EL (cell line): ENCODE data around the gene IFIT1B.
"Not testable (repeated sequence)": the region's sequence is repeated elsewhere in the genome, so short reads cannot be mapped to it uniquely, and the experiment has no call there.

Experiments
- DNase-seq: peaks from one replicate; pipeline ENCODE4 v3.0.0-alpha.2; 2016

The IFIT1B gene

GRCh38 chr10:89384474-89385340 is 6.9 kb downstream of the IFIT1B start:
- DNase-seq: no peak

GRCh38 chr10:89388806-89389205 is 10.9 kb downstream of the IFIT1B start:
- no peak for DNase-seq

GRCh38 chr10:89389254-89389653 is 11.4 kb downstream of the IFIT1B start:
- DNase-seq: peak; percentile 49

GRCh38 chr10:89390476-89391225 is 12.8 kb downstream of the IFIT1B start:
- DNase-seq: no peak

GRCh38 chr10:89391226-89391576 is 13.3 kb downstream of the IFIT1B start:
- DNase-seq: not testable (repeated sequence)

- peak; percentile 93 for DNase-seq
Measured at GRCh38 chr10:89391907-89392756, 14.3 kb downstream of the IFIT1B start, which contains the start of gene IFIT1. TSS of gene IFIT1 (plus strand) at chr10:89392623. CDS start at chr10:89392713, 90 bp downstream.

GRCh38 chr10:89392974-89393373 is 15.1 kb downstream of the IFIT1B start:
- DNase-seq: peak; percentile 52

GRCh38 chr10:89393898-89394297 is 16.0 kb downstream of the IFIT1B start:
- DNase-seq: no peak

GRCh38 chr10:89395141-89395540 is 17.3 kb downstream of the IFIT1B start:
- DNase-seq: no peak

GRCh38 chr10:89398003-89398749 is 20.3 kb downstream of the IFIT1B start:
- DNase-seq: peak; percentile 76

- no peak for DNase-seq
Measured at GRCh38 chr10:89399956-89400355, 22.1 kb downstream of the IFIT1B start.

GRCh38 chr10:89403043-89403442 is 25.2 kb downstream of the IFIT1B start:
- no peak for DNase-seq

GRCh38 chr10:89404104-89405047 is 26.5 kb downstream of the IFIT1B start:
- DNase-seq: no peak

GRCh38 chr10:89406178-89406577 is 28.3 kb downstream of the IFIT1B start:
- DNase-seq: not testable (repeated sequence)

GRCh38 chr10:89407792-89408191 is 29.9 kb downstream of the IFIT1B start:
- DNase-seq: not testable (repeated sequence)

GRCh38 chr10:89409282-89409681 is 31.4 kb downstream of the IFIT1B start:
- not testable (repeated sequence) for DNase-seq

GRCh38 chr10:89410551-89410950 is 32.7 kb downstream of the IFIT1B start:
- not testable (repeated sequence) for DNase-seq

- DNase-seq: not testable (repeated sequence)
Measured at GRCh38 chr10:89411135-89411534, 33.3 kb downstream of the IFIT1B start.

GRCh38 chr10:89412276-89412675 is 34.4 kb downstream of the IFIT1B start:
- not testable (repeated sequence) for DNase-seq

GRCh38 chr10:89413398-89413912 is 35.6 kb downstream of the IFIT1B start:
- no peak for DNase-seq
